ENCODE measurements around the gene DBNL.

The DBNL gene

DNA sequence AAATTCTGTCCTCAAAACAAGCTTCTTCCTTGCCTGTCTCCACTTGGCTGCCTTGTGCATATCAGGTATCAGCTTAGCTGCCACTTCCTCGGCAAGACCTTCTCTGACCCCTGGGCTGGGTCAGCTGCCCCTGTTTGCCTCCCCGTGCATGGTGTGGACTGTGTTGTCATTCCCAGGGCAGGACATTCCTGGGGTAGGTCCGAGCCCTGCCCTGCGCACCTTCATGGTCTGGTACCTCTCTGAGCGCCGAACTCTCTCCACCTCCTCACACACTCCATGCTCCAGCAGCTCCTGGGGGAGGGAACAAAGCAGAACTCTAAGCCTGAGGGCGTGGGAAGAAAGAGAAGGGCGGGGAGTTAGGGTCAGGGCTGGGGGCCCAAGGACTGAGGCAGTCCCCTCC, 34.0 kb downstream of the DBNL start:
- no peak for DNase-seq

DNA sequence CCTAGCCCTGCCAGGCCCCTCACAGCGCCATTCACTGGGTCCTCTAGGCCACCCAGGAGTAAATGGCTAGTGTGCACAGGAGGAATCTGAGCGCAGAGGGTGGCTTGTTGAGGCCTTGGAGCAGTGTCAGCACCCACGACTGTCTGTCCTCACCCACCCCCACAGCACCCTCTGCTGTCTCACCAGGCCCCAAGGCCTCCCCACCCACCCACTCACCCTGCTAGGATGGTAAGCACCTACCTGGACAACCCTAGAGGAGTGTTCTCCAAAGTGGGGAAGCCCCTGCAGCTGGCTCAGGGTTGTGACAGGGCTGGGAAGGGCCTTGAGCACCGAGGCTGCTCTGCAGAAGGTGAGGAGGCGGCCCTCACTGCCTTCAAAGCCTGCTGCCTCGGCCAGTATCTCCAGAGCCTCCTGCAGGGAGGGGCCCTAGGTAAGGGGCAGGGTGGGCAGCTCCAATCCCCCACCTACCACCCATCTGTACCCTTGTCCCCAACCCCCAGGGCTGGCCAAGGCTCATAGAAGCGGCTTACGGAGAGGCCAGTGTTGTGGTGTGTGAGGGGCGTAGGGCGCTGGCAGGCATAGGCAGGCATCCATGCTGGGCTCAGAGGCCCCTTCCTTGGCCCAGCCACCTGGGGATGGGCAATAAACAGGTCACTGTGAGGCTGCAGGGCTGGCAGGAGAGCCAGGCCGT, 35.0 kb downstream of the DBNL start:
- no peak for DNase-seq

GRCh38 chr7:44080118-44080517, 35.6 kb downstream of the DBNL start:
- DNase-seq: no peak

GRCh38 chr7:44080686-44081265, 36.3 kb downstream of the DBNL start:
- DNase-seq: no peak

DNA sequence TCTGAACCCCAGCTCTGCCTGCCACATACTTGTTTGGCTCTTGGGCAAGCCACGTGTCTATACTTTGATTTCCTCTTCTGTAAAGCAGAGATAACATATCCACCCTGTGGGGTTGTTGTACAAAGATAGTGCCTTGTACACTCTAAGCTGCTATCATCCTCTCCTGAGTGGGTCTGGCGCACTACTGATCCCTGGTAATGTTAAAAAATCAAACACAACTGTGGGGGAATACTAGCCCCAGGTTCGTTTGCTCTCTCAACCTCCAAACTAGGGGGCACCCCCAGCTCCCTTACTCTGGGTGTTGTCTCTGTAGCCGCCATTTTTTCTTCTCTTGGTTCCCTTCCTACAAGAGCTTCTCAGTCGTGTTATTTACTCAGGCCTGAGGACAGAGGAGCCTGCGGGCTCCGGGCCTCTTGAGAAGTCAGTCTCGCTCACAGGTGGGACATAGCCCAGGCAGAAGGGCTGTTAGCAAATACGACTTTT, 36.8 kb downstream of the DBNL start:
- DNase-seq: no peak

DNA sequence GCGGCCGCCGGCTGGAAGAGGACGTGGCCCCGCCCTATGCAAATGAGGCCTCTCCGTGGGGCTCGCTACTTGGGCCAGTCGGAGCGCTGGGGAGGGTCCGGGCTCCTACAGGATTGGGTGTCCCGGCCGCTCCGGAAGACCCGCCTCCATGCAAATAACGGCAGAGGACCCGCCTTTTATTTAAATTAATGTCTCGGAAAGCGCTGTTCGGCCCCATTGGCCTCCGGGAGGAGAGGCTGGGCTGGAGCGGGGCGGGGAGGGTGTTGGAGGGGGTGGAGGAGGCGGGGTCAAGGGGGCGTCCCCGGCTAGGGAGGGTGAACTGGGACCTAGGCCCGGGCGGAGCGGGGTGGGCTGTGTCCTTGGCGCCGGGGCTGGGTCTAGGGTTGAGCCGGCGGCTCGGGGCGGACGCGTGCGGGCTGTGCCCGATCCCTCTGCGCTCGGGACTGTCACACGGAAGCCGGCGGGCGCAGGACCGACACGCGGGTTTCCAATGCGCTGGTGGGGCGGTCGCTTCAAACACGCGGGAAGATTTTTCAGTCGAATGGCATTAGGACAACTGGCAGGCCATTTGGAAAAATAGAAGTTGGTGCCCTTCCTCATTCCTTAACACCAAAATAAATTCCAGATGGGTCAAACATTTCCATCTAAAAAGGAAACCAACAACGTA, 38.2 kb downstream of the DBNL start:
- DNase-seq: peak; percentile 97

DNA sequence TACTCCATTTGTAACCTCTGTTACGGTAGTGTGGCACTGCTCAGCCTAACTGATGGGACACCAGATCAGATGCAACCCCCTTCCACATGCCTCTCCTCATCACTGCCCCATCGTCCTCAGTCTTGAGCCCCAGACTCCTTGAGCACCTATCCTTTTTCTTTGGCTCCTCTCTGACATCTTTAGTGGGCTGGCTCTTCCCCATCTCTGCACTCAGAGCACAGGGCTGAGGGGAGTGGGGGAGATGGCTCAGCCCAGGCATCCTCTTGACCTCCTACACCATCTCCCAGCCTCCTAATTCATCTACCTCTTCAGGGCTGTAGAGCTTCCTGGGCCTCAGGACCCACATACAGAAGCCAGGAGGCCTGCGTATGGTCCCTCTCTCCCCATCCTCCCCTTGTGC, 39.3 kb downstream of the DBNL start:
- no peak for DNase-seq

DNA sequence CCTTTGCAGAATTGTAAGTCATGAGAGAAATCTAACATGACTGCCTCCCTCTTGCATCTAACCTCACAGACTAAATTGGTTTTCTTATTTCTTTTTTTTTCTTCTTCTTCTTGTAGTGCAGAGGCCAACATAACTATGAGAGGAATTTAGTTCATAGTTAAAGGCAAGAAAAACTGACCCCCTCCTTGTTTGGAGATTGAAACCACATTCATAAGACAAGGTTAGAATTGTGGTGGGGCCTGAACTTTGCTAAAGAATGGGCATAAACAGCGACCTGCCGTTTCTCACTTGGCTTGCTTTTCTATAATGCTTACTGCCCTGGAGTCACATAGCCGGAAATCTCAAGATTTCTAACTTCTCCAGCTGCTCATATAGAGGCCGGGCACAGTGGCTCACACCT, 40.2 kb downstream of the DBNL start:
- DNase-seq: no peak

DNA sequence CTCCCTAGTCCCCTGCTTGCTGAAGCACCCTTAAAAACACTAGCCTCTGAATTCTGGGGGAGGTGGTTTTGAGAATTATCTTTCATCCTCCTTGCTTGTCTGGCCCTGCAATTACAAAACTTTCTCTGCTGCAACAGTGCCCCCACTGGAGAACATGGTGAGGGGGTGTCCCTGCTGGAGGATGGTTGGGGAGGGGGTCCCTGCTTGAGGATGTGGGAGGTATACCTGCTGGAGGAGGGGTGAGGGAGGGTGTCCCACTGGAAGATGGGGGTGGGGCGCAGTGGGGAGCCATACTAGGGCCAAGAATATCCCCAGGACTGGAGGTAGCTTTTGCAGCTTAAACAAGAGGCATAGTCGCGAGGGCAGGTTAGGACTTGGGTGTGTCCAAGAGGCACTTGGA, 41.0 kb downstream of the DBNL start:
- no peak for DNase-seq

DNA sequence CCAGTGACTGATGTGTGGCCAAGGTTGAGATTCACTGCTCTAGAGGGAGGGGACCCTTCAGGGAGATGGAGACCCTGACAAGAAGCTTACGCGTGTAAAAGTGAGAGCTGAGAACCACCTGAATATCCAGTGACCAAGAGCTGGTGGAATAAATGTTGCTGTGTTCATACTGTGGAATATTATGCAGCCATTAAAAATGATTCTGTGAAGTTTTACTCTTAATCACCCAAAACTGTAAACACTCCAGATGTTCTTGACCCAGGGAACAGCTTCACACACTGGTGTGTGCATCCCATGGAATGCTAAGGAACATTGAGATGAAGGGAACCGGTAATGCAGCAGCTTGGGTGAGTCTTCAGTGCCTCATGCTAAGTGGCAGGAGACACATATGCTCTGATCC, 42.1 kb downstream of the DBNL start:
- DNase-seq: no peak

GRCh38 chr7:44087911-44088838, 43.7 kb downstream of the DBNL start:
- no peak for DNase-seq

DNA sequence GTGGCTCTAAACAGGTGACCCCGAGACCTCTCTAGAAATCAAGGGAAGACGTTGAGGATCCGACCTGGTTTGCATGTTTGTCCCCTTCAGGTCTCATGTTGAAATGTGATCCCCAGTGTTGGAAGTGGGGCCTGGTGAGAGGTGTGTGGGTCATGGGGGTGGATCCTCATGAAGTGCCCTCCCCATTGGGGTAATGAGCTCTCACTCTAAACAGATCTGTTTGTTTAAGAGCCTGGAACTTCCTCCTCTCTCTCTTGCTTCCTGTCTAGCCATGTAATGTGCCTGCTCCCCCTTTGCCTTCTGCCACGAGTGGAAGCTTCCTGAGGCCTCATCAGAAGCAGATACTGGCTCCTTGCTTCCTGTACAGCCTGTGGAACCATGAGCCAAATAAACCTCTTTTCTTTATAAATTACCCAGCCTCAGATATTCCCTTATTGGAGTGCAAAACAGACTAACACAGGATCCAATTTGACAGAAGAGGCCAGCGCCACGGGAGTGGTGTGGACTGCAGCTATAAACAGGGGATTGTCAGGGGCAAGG, 48.7 kb downstream of the DBNL start:
- no peak for DNase-seq

DNA sequence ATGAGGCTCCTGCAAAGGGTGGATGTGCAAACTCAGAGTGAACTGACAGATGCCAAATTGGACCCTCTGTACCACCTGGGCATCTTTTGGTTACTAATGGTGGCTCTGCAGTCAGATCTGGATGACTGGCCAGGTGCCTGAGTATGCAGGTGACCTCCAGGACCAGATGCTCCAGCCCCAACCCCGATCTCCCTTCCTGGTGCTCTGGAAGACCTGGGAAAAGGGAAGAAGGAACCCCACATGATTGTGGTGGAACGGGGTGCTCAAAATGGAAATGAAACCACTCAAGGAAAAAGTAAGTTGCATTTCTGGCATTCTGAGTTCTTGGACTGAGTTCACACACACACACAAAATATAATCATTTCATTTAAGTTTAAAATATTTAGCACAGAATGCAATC, 49.9 kb downstream of the DBNL start:
- no peak for DNase-seq

- DNase-seq: no peak
Observed at GRCh38 chr7:44094883-44095592, 50.5 kb downstream of the DBNL start.

GRCh38 chr7:44095781-44096180, 51.3 kb downstream of the DBNL start:
- no peak for DNase-seq

- DNase-seq: no peak
Observed at GRCh38 chr7:44096326-44096881, 51.9 kb downstream of the DBNL start.

DNA sequence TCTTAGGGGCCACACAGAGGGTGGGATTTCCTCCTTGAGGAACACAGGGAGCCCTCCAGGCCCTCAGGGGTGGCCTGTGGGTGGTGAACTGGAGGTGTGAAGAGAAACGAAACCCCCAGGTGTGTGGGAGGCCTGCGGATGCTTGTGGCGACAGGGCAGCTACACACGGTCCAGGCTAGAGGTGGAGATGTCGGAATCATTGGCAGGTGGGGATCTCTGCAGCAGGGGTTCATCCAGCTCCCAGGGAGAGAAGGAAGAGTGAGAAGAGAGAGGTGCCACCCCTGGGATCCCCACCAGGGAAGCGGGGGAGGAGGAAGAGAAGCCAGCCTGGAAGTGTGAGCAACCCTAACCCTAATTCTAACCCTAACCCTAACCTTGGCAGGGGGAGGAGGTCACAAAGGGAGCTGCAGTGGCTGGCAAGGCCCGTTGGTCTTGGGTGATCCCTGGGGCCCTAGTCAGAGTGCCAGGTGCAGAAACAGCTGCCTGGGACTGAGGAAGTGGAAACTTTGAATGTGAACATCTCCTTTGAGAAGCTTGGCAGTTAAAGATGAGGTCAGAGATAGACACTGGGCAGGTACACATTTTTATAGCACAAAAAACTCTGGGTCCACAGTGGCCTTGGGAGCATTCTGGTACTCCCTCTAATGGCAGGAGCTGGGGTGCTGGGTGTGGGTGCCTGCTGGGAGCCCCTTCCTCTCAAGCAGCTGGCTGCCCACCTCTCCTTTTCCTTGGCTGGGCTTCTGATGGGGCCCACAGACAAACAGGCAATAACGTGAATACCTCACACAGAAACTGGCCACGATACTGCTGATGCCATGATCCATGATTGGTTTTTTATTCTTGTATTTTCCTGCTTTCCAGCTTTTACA, 52.8 kb downstream of the DBNL start:
- no peak for DNase-seq

GRCh38 chr7:44098092-44099068, 53.9 kb downstream of the DBNL start:
- no peak for DNase-seq

- DNase-seq: no peak
Observed at GRCh38 chr7:44099669-44100068, 55.2 kb downstream of the DBNL start.

Measured in GDM1 (cell line).